Nephron (organoid): Measurements from ENCODE around the gene FAM187B.
"Not testable (repeated sequence)": the region's sequence is repeated elsewhere in the genome, so short reads cannot be mapped to it uniquely, and the experiment has no call there.

ENCODE experiments used
- H3K27ac Mint-ChIP-seq, 3 experiments: 2 replicates each; pipeline ENCODE4 v1.8.0; 2020; ENCODE audit warnings: mixed read lengths in 3 of 3, mild to moderate bottlenecking in 2 of 3, moderate library complexity in 1 of 3
- H3K27me3 Mint-ChIP-seq: 2 replicates; pipeline ENCODE4 v1.8.0; 2021; ENCODE audit warnings: low read depth, mild to moderate bottlenecking, moderate library complexity, mixed read lengths
- H3K36me3 Mint-ChIP-seq: 2 replicates; pipeline ENCODE4 v1.8.0; 2020; ENCODE audit warnings: low read depth, mixed read lengths
- H3K4me1 Mint-ChIP-seq: 2 replicates; pipeline ENCODE4 v1.8.0; 2020; ENCODE audit warnings: mixed read lengths
- H3K4me3 Mint-ChIP-seq, 3 experiments: 2 replicates each; pipeline ENCODE4 v1.8.0; 2020; ENCODE audit warnings: mild to moderate bottlenecking in 3 of 3, mixed read lengths in 3 of 3, moderate library complexity in 2 of 3
- H3K9me3 Mint-ChIP-seq: 2 replicates; pipeline ENCODE4 v1.8.0; 2020; ENCODE audit warnings: mixed read lengths
- CTCF ChIP-seq, 3 experiments: fragments of 200-600 bp; sonication (generic); IDR thresholded peaks; one replicate each; pipeline ENCODE4 v1.5.0; 2021; ENCODE audit warnings: antibody characterized with exemption in 3 of 3; ENCODE audit not compliant: unreplicated experiment in 3 of 3

FAM187B gene

GRCh38 chr19:35240327-35240726, 11.8 kb upstream of the FAM187B start:
- Mint-ChIP-seq H3K27ac (no peak overlapping the region), H3K27me3 (peaks cover 35% of the 10 kb centered on the region), H3K4me3 (no peak overlapping the region), H3K36me3 (no peaks in the 10 kb centered on the region), H3K4me1 (no peaks in the 10 kb centered on the region), H3K9me3 (peaks cover 36% of the 10 kb centered on the region)
- no peak for TF ChIP-seq CTCF (IDR thresholded peaks at IDR 0.05; ENCODE audit: unreplicated experiment in 3 of 3)

- H3K4me1 Mint-ChIP-seq, H3K27ac Mint-ChIP-seq, H3K4me3 Mint-ChIP-seq, H3K36me3 Mint-ChIP-seq: not testable (repeated sequence)
- Mint-ChIP-seq H3K27me3 (peaks cover 28% of the 10 kb centered on the region), H3K9me3 (peaks cover 35% of the 10 kb centered on the region)
These were observed 11.1 kb upstream of the FAM187B start for GRCh38 chr19:35239597-35239996.

DNA sequence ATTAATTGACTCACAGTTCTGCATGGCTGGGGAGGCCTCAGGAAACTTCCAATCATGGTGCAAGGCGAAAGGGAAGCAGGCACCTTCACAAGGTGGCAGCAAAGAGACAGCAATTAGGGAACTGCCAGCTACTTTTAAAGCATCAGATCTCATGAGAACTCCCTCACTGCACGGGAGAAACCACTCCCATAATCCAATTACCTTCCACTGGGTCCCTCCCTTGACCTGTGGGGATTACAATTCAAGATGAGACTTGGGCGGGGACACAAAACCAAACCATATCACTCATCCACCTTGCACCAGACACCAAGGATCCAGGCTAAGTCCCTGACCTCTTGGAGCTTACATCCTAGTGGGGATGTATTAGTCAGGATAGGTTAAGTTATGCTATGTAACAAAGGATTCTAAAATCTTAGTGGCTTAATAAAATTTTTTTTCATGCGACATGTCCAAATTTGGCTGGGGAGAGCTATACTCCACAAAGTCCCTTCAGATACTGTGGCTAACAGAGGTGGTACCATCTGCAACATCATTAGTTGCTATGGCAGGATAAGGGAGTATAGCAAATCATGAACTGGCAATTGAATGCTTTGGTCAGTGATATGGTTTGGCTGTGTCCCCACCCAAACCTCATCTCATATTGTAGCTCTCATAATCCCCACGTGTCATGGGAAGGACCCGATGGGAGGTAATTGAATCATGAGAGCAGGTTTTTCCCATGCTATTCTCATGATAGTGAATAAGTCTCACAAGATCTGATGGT, 8.3 kb upstream of the FAM187B start:
- Mint-ChIP-seq H3K9me3 (peaks cover 23% of the 10 kb centered on the region), H3K36me3 (no peaks in the 10 kb centered on the region), H3K27me3 (peaks cover 11% of the 10 kb centered on the region), H3K27ac (no peak overlapping the region), H3K4me1 (no peaks in the 10 kb centered on the region), H3K4me3 (no peak overlapping the region)
- no peak for TF ChIP-seq CTCF (IDR thresholded peaks at IDR 0.05; ENCODE audit: unreplicated experiment in 3 of 3)

- Mint-ChIP-seq H3K27ac (no peak overlapping the region), H3K27me3 (peaks cover 11% of the 10 kb centered on the region), H3K36me3 (no peaks in the 10 kb centered on the region), H3K4me1 (no peaks in the 10 kb centered on the region), H3K9me3 (peaks cover 9% of the 10 kb centered on the region), H3K4me3 (no peak overlapping the region)
- TF ChIP-seq CTCF (IDR thresholded peaks at IDR 0.05; ENCODE audit: unreplicated experiment in 3 of 3) = no peak
These were observed 4.4 kb upstream of the FAM187B start for GRCh38 chr19:35232912-35233311.

DNA sequence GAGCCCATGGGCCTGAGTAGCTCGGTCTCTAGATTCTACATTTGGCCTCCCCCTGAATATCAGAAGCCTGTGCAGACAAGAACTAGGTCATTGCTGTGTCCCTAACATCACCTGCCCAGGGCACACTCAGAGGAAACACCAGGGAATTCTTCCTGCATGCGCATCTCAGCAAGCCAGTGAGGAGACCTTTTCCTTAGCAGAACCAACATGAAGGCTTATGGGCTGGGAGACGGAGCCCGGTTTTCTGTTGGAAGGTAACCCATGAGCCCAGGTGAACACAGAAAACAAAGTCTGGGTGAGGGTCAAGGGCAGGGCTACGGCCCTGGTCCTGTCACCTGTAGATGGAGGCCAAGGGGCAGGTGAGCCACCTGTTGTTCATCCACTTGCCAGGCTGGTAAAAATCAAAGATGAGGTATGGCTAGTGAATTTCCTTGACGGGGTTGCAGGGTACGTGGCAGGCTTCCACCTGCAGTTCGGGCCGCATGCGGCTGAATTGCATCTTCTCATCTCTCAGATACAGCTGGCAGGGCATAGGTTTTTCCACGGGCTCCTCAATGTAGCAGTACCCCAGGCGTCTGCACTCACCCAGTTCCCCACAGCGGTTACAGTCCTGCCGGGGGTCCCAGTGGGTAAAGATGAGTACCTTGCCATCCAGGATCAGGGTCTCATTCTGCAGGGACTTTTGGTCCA, 3.6 kb upstream of the FAM187B start:
- H3K4me1 Mint-ChIP-seq = no peaks in the 10 kb centered on the region
- peaks cover 14% of the 10 kb centered on the region for H3K27me3 Mint-ChIP-seq
- TF ChIP-seq CTCF (IDR thresholded peaks at IDR 0.05; ENCODE audit: unreplicated experiment in 3 of 3) = no peak
- peaks cover 6% of the 10 kb centered on the region for H3K9me3 Mint-ChIP-seq
- H3K36me3 Mint-ChIP-seq = no peaks in the 10 kb centered on the region
- no peak overlapping the region for H3K27ac Mint-ChIP-seq
- H3K4me3 Mint-ChIP-seq = no peak overlapping the region

- Mint-ChIP-seq H3K27ac (no peak overlapping the region), H3K27me3 (peaks cover 19% of the 10 kb centered on the region), H3K4me1 (no peaks in the 10 kb centered on the region), H3K36me3 (no peaks in the 10 kb centered on the region), H3K4me3 (no peak overlapping the region), H3K9me3 (peaks cover 2% of the 10 kb centered on the region)
- TF ChIP-seq CTCF (IDR thresholded peaks at IDR 0.05; ENCODE audit: unreplicated experiment in 3 of 3) = no peak
These were observed 1.1 kb upstream of the FAM187B start for GRCh38 chr19:35229601-35230000.
